OCI-LY7 (cell line): ENCODE measurements around the gene CNKSR3. TPM values are rescaled to one million over a fixed set of nuclear protein-coding genes. Genes with fewer than 3 reads are reported as not detected.

ENCODE experiments used
- BruUV-seq: library from RNA; stranded (reverse); fragments of 400-500 nt; replicated peaks from 2 replicates; lab custom pipeline; 2021; lab: Mats Ljungman, UMichigan
- CTCF ChIA-PET: fragments of 300-600 bp; sonication (Branson Sonifier 250); formaldehyde crosslinking; loops from one replicate; lab custom pipeline; 2022; ENCODE audit warnings: antibody characterized with exemption; ENCODE audit not compliant: unreplicated experiment; lab: Charles Lee
- POLR2A ChIA-PET: fragments of 300-600 bp; sonication (Branson Sonifier 250); formaldehyde crosslinking; loops from one replicate; lab custom pipeline; 2022; ENCODE audit warnings: antibody characterized with exemption; lab: Charles Lee
- DNase-seq: peaks from one replicate; pipeline ENCODE4 v3.0.0-alpha.2; 2015; ENCODE audit warnings: low spot score
- H2AFZ ChIP-seq: fragments of 200-600 bp; sonication (generic), shearing (Covaris generic); 2 replicates; pipeline ENCODE4 v1.6.1; 2014; ENCODE audit warnings: mild to moderate bottlenecking, antibody characterized with exemption, low read length, moderate library complexity
- H3K27ac ChIP-seq: fragments of 200-600 bp; sonication (generic); 2 replicates; pipeline ENCODE4 v1.5.1; 2014; ENCODE audit warnings: mixed run types, low read depth, mild to moderate bottlenecking, moderate library complexity, low read length, inconsistent platforms; ENCODE audit not compliant: poor library complexity, severe bottlenecking
- H3K36me3 ChIP-seq: fragments of 200-600 bp; sonication (generic); 2 replicates; pipeline ENCODE4 v1.6.1; 2014; ENCODE audit warnings: mild to moderate bottlenecking, antibody characterized with exemption, low read length, moderate library complexity, mixed read lengths; ENCODE audit not compliant: insufficient read depth
- H3K4me1 ChIP-seq: fragments of 200-600 bp; sonication (generic); 2 replicates; pipeline ENCODE4 v1.5.1; 2014; ENCODE audit warnings: mild to moderate bottlenecking, low read length; ENCODE audit not compliant: insufficient read depth, poor library complexity, severe bottlenecking
- H3K4me2 ChIP-seq: fragments of 200-600 bp; sonication (generic); 2 replicates; pipeline ENCODE4 v1.6.1; 2014; ENCODE audit warnings: mild to moderate bottlenecking, low read length
- H3K4me3 ChIP-seq: fragments of 200-600 bp; sonication (generic); 2 replicates; pipeline ENCODE4 v1.5.1; 2014; ENCODE audit warnings: mild to moderate bottlenecking, low read depth, low read length; ENCODE audit not compliant: poor library complexity, severe bottlenecking
- H3K79me2 ChIP-seq: fragments of 200-600 bp; sonication (generic); 2 replicates; pipeline ENCODE4 v1.6.1; 2016; ENCODE audit warnings: low read depth, mild to moderate bottlenecking, low read length, moderate library complexity, mixed read lengths; ENCODE audit not compliant: insufficient read depth
- H3K9me2 ChIP-seq: fragments of 200-600 bp; sonication (generic); 2 replicates; pipeline ENCODE4 v1.6.1; 2016; ENCODE audit warnings: mild to moderate bottlenecking, low read length, mixed read lengths; ENCODE audit not compliant: insufficient read depth
- H3K9me3 ChIP-seq: fragments of 200-600 bp; sonication (generic); 2 replicates; pipeline ENCODE4 v1.6.1; 2014; ENCODE audit warnings: mild to moderate bottlenecking, mixed run types, low read length, mixed read lengths
- H4K20me1 ChIP-seq: fragments of 200-600 bp; sonication (generic); 2 replicates; pipeline ENCODE4 v1.6.1; 2014; ENCODE audit warnings: mild to moderate bottlenecking, antibody characterized with exemption, low read length, moderate library complexity, mixed read lengths; ENCODE audit not compliant: insufficient read depth
- EZH2phosphoT487 ChIP-seq: fragments of 200-600 bp; sonication (generic); IDR thresholded peaks from 2 replicates; pipeline ENCODE4 v1.6.1; 2018; ENCODE audit warnings: low read depth, borderline replicate concordance, mild to moderate bottlenecking, mixed run types, antibody characterized with exemption, low read length, moderate library complexity, mixed read lengths
- intact Hi-C: fragments of 100-400 bp; cut with micrococcal nuclease; formaldehyde crosslinking; loops from one replicate; pipeline ENCODE4 v1.10.0; 2022; ENCODE audit not compliant: unreplicated experiment
- total RNA-seq, 2 experiments: library from RNA; depleted of rRNA in 1 of 2; stranded (reverse); fragments of >200 nt in 1 of 2; shearing (Covaris generic) in 1 of 2; gene quantifications; 2 replicates each; pipeline ENCODE4 v1.2.3, GENCODE V29; 2014 to 2022
- TF ChIP-seq, protein P1 (sequence below): fragments of 200-600 bp; sonication (generic); conservative IDR thresholded peaks from 2 replicates; pipeline ENCODE4 v1.5.1; 2014; ENCODE audit warnings: mild to moderate bottlenecking, antibody characterized with exemption, low read length, moderate library complexity, mixed read lengths

CNKSR3 gene
- total RNA-seq, 2 experiments from 2014 or later, result not detected

GRCh38 chr6:154373971-154374370 lies 136.5 kb downstream of the CNKSR3 start:
- POLR2A ChIA-PET, result no interaction called here
- H3K4me1 ChIP-seq, result no peaks in the 10 kb centered on the region
- no peaks in the 10 kb centered on the region for H3K79me2 ChIP-seq
- H3K4me2 ChIP-seq, result no peak overlapping the region
- H3K36me3 ChIP-seq, result no peaks in the 10 kb centered on the region
- TF ChIP-seq EZH2phosphoT487, result no peak
- TF ChIP-seq, protein P1, sequence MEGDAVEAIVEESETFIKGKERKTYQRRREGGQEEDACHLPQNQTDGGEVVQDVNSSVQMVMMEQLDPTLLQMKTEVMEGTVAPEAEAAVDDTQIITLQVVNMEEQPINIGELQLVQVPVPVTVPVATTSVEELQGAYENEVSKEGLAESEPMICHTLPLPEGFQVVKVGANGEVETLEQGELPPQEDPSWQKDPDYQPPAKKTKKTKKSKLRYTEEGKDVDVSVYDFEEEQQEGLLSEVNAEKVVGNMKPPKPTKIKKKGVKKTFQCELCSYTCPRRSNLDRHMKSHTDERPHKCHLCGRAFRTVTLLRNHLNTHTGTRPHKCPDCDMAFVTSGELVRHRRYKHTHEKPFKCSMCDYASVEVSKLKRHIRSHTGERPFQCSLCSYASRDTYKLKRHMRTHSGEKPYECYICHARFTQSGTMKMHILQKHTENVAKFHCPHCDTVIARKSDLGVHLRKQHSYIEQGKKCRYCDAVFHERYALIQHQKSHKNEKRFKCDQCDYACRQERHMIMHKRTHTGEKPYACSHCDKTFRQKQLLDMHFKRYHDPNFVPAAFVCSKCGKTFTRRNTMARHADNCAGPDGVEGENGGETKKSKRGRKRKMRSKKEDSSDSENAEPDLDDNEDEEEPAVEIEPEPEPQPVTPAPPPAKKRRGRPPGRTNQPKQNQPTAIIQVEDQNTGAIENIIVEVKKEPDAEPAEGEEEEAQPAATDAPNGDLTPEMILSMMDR, result no peak
- no peaks in the 10 kb centered on the region for H4K20me1 ChIP-seq
- no peak overlapping the region for H2AFZ ChIP-seq
- BruUV-seq, result no TSS peak
- no peak overlapping the region for H3K4me3 ChIP-seq
- H3K9me3 ChIP-seq, result 0 out of 2 replicates have a peak, but pooled peaks cover 4% of the 10 kb centered on the region
- H3K27ac ChIP-seq, result no peak overlapping the region
- intact Hi-C loops, result loop anchor here (10.0 kb wide), 1 partner anchor 219 kb away; no protein-coding TSS in a partner anchor
- CTCF ChIA-PET, result no interaction called here
- no peak for DNase-seq
- H3K9me2 ChIP-seq, result no peaks in the 10 kb centered on the region

GRCh38 chr6:154371281-154371680 lies 139.2 kb downstream of the CNKSR3 start:
- Histone ChIP-seq H3K4me3 (no peak overlapping the region), H3K9me2 (no peaks in the 10 kb centered on the region), H3K79me2 (no peaks in the 10 kb centered on the region), H3K4me1 (no peaks in the 10 kb centered on the region), H3K36me3 (no peaks in the 10 kb centered on the region), H2AFZ (no peak overlapping the region), H4K20me1 (no peaks in the 10 kb centered on the region), H3K27ac (no peak overlapping the region), H3K4me2 (no peak overlapping the region), H3K9me3 (0 out of 2 replicates have a peak, but pooled peaks cover 4% of the 10 kb centered on the region)
- no peak for DNase-seq
- TF ChIP-seq EZH2phosphoT487, result no peak
- TF ChIP-seq, protein P1, result no peak
- intact Hi-C loops, result loop anchor here (10.0 kb wide), 1 partner anchor 216 kb away; no protein-coding TSS in a partner anchor
- ChIA-PET CTCF (no interaction called here), POLR2A (interaction anchor here (0.6 to 1.2 kb wide), 3 partner anchors 74 to 281 kb away, joined by 3 read pairs; no protein-coding TSS in a partner anchor)
- no TSS peak for BruUV-seq

DNA sequence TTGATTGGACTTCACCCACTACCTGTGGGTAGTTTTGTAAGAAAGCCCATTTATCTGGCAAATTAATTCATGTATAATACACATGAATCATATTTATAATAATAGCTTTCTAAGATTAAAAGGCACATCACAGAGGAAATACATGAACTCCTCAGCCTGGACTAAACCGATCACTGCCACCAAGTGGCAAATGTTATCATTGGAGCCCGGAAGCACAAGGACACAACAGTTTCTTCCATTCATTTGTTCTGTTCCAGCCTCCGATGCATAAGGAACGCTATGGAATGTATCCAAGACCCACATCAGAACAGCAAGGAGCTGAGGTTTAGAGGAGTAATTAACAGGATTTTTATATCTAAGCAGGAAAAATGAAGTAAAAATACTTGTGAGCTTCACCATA lies 139.9 kb downstream of the CNKSR3 start:
- Histone ChIP-seq H4K20me1 (no peaks in the 10 kb centered on the region), H2AFZ (no peak overlapping the region), H3K27ac (no peak overlapping the region), H3K4me2 (no peak overlapping the region), H3K9me2 (no peaks in the 10 kb centered on the region), H3K4me1 (no peaks in the 10 kb centered on the region), H3K9me3 (0 out of 2 replicates have a peak, but pooled peaks cover 4% of the 10 kb centered on the region), H3K36me3 (no peaks in the 10 kb centered on the region), H3K4me3 (no peak overlapping the region), H3K79me2 (no peaks in the 10 kb centered on the region)
- no TSS peak for BruUV-seq
- peak; percentile 5 for DNase-seq
- POLR2A ChIA-PET, result no interaction called here
- TF ChIP-seq EZH2phosphoT487, result no peak
- TF ChIP-seq, protein P1, result peak; percentile 70
- CTCF ChIA-PET, result no interaction called here
- intact Hi-C loops, result loop anchor here (10.0 kb wide), 1 partner anchor 216 kb away; no protein-coding TSS in a partner anchor
